Measurements from ENCODE around the gene NDUFA13. TPM values are rescaled to one million over a fixed set of nuclear protein-coding genes. Genes with fewer than 3 reads are reported as not detected.

Gene NDUFA13
- total RNA-seq, 1 experiment from 2014 or later = 339 TPM

DNA sequence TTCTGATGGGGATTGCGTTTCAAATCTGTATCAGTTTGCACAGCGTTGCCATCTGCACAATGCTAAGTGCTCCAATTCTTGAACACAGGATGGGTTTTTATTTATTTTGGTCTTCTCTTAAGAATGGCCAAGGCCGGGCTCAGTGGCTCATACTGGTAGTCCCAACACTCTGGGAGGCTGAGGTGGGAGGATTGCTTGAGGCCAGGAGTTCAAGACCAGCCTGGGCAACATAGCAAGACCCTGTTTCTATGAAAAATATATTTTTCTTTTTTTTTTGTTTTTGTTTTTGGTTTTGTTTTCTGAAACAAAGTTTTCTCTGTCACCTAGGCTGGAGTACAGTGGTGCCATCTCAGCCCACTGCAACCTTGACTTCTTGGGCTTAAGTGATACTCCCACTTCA is 7.2 kb downstream of the NDUFA13 start:
- Histone ChIP-seq H3K4me2 (ENCODE audit: low read length) (no peak overlapping the region), H2AFZ (ENCODE audit: low read depth, low read length, poor library complexity, severe bottlenecking) (no peak overlapping the region), H3K9me3 (ENCODE audit: control insufficient read depth in 1 of 2, insufficient read depth in 1 of 2, low read depth in 1 of 2, low read length in 2 of 2) (no peaks in the 10 kb centered on the region), H3K79me2 (ENCODE audit: insufficient read depth, low read length) (peaks cover 80% of the 10 kb centered on the region), H3K27ac (ENCODE audit: low read depth, low read length) (no peak overlapping the region), H3K4me1 (ENCODE audit: control insufficient read depth in 1 of 2, insufficient read depth in 2 of 2, low read length in 2 of 2) (no peaks in the 10 kb centered on the region), H3K27me3 (ENCODE audit: insufficient read depth, low read length) (no peaks in the 10 kb centered on the region), H4K20me1 (ENCODE audit: insufficient read depth) (no peaks in the 10 kb centered on the region), H3K9ac (ENCODE audit: low read length) (no peak overlapping the region), H3K4me3 (replicated peaks in 1 of 2; ENCODE audit: low read depth in 1 of 2, low read length in 2 of 2) (no peak overlapping the region), H3K9me2 (ENCODE audit: insufficient read depth) (no peaks in the 10 kb centered on the region), H3K36me3 (ENCODE audit: control insufficient read depth in 1 of 2, insufficient read depth in 2 of 2, low read length in 2 of 2) (peaks cover 15 to 20% of the 10 kb centered on the region in 2 experiments; a peak in 3 of 4 replicates)
- BruUV-seq (replicated peaks) = no TSS peak
- TF ChIP-seq YY1 (IDR thresholded peaks at IDR 0.05; ENCODE audit: extremely low read depth, insufficient replicate concordance, low read depth, low read length) (no peak), POLR2A (IDR thresholded peaks at IDR 0.05; ENCODE audit: borderline replicate concordance, extremely low read depth, insufficient read depth, insufficient read length) (no peak), FOSL1 (IDR thresholded peaks at IDR 0.05; ENCODE audit: low read depth) (no peak), CEBPB (IDR thresholded peaks at IDR 0.05; ENCODE audit: low read depth) (no peak), JUND (IDR thresholded peaks at IDR 0.05) (no peak), SP1 (IDR thresholded peaks at IDR 0.05; ENCODE audit: low read depth) (no peak), ELF1 (IDR thresholded peaks at IDR 0.05; ENCODE audit: borderline replicate concordance, low read depth) (no peak)
- TF ChIP-seq, protein P1, sequence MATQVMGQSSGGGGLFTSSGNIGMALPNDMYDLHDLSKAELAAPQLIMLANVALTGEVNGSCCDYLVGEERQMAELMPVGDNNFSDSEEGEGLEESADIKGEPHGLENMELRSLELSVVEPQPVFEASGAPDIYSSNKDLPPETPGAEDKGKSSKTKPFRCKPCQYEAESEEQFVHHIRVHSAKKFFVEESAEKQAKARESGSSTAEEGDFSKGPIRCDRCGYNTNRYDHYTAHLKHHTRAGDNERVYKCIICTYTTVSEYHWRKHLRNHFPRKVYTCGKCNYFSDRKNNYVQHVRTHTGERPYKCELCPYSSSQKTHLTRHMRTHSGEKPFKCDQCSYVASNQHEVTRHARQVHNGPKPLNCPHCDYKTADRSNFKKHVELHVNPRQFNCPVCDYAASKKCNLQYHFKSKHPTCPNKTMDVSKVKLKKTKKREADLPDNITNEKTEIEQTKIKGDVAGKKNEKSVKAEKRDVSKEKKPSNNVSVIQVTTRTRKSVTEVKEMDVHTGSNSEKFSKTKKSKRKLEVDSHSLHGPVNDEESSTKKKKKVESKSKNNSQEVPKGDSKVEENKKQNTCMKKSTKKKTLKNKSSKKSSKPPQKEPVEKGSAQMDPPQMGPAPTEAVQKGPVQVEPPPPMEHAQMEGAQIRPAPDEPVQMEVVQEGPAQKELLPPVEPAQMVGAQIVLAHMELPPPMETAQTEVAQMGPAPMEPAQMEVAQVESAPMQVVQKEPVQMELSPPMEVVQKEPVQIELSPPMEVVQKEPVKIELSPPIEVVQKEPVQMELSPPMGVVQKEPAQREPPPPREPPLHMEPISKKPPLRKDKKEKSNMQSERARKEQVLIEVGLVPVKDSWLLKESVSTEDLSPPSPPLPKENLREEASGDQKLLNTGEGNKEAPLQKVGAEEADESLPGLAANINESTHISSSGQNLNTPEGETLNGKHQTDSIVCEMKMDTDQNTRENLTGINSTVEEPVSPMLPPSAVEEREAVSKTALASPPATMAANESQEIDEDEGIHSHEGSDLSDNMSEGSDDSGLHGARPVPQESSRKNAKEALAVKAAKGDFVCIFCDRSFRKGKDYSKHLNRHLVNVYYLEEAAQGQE (IDR thresholded peaks at IDR 0.05; ENCODE audit: low read depth) = no peak
- ATAC-seq = no peak
- CTCF ChIA-PET = no interaction called here
- POLR2A ChIA-PET = no interaction called here
- no peak for DNase-seq (ENCODE audit: low read depth, low spot score)
- intact Hi-C loops (cut with micrococcal nuclease) = no loop called here
- RAD21 ChIA-PET (ENCODE audit: low non-redundant PET in 1 of 2, low total read pairs in 2 of 2, uncharacterized antibody in 2 of 2, unreplicated experiment in 2 of 2) = no interaction called here

DNA sequence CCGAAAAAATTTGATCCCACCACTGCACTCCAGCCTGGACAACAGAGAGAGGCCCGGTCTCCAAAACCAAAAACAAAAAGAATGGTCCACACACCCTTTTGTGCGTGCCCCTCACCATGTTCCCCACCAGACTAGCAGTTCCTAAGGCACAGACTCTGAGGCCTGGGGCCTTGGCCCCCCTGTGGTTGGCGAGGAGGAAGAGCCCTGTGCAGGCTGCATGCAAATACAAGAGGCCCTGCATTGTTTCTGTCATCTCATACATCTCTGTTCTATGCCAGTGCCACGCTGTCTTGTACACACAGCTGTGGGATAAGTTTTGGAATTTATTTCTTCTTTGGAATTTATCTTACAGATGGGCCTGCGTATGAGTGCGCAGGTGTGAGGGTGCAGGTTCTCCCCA is 8.0 kb downstream of the NDUFA13 start:
- RAD21 ChIA-PET (ENCODE audit: low non-redundant PET in 1 of 2, low total read pairs in 2 of 2, uncharacterized antibody in 2 of 2, unreplicated experiment in 2 of 2) = no interaction called here
- H3K79me2 ChIP-seq (ENCODE audit: insufficient read depth, low read length) = peaks cover 72% of the 10 kb centered on the region
- no peak overlapping the region for H3K4me3 ChIP-seq (replicated peaks in 1 of 2; ENCODE audit: low read depth in 1 of 2, low read length in 2 of 2)
- BruUV-seq (replicated peaks) = no TSS peak
- no peak overlapping the region for H3K9ac ChIP-seq (ENCODE audit: low read length)
- H2AFZ ChIP-seq (ENCODE audit: low read depth, low read length, poor library complexity, severe bottlenecking) = no peak overlapping the region
- no peak for TF ChIP-seq EGR1 (IDR thresholded peaks at IDR 0.05; ENCODE audit: low read depth)
- TF ChIP-seq SP1 (IDR thresholded peaks at IDR 0.05; ENCODE audit: low read depth) = no peak
- TF ChIP-seq ELF1 (IDR thresholded peaks at IDR 0.05; ENCODE audit: borderline replicate concordance, low read depth) = no peak
- no peak for TF ChIP-seq YY1 (IDR thresholded peaks at IDR 0.05; ENCODE audit: extremely low read depth, insufficient replicate concordance, low read depth, low read length)
- no peak for TF ChIP-seq POLR2AphosphoS5 (IDR thresholded peaks at IDR 0.05; ENCODE audit: low read depth, low read length)
- POLR2A ChIA-PET = no interaction called here
- no peak overlapping the region for H3K4me2 ChIP-seq (ENCODE audit: low read length)
- intact Hi-C loops (cut with micrococcal nuclease) = no loop called here
- DNase-seq (ENCODE audit: low read depth, low spot score) = no peak
- no peaks in the 10 kb centered on the region for H3K9me3 ChIP-seq (ENCODE audit: control insufficient read depth in 1 of 2, insufficient read depth in 1 of 2, low read depth in 1 of 2, low read length in 2 of 2)
- H4K20me1 ChIP-seq (ENCODE audit: insufficient read depth) = no peaks in the 10 kb centered on the region
- no peaks in the 10 kb centered on the region for H3K27me3 ChIP-seq (ENCODE audit: insufficient read depth, low read length)
- H3K9me2 ChIP-seq (ENCODE audit: insufficient read depth) = no peaks in the 10 kb centered on the region
- no peak for ATAC-seq
- H3K27ac ChIP-seq (ENCODE audit: low read depth, low read length) = no peak overlapping the region
- H3K4me1 ChIP-seq (ENCODE audit: control insufficient read depth in 1 of 2, insufficient read depth in 2 of 2, low read length in 2 of 2) = no peaks in the 10 kb centered on the region
- CTCF ChIA-PET = no interaction called here
- H3K36me3 ChIP-seq (ENCODE audit: control insufficient read depth in 1 of 2, insufficient read depth in 2 of 2, low read length in 2 of 2) = peaks cover 14 to 20% of the 10 kb centered on the region in 2 experiments; a peak in 3 of 4 replicates

All from HCT116 (cell line).